Tongue (tissue), 2 donors: ENCODE results near the gene PIGM. TPM values are rescaled to one million over a fixed set of nuclear protein-coding genes. Genes with fewer than 3 reads are reported as not detected.

Experiments used
- DNase-seq: peaks from one replicate; pipeline ENCODE4 v3.0.0-alpha.2; 2015
- total RNA-seq: library from RNA; depleted of rRNA; stranded (reverse); fragments of >200 nt; gene quantifications from one replicate; pipeline ENCODE4 v1.2.3, GENCODE V29; 2014

The PIGM gene
- total RNA-seq, 1 donor from 2014 or later, result 4.5 TPM

DNA sequence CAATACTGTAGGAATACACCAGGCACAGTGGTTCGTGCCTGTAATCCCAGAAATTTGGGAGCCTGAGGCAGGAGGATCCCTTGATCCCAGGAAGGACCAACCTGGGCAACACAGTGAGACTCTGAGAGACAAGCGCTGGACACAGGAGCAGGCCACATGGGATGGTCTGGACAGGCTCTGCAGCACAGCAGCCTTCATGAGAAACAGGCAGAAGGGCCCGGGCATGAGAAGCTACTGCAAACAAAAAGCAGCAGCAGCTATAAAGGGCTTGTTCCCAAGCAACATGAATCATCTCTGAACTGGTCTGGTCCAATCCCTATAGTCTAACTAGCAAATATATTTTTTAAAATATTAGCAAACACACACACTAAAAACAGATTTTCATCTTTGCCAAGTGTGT is 42.2 kb downstream of the PIGM start:
- no peak for DNase-seq

DNA sequence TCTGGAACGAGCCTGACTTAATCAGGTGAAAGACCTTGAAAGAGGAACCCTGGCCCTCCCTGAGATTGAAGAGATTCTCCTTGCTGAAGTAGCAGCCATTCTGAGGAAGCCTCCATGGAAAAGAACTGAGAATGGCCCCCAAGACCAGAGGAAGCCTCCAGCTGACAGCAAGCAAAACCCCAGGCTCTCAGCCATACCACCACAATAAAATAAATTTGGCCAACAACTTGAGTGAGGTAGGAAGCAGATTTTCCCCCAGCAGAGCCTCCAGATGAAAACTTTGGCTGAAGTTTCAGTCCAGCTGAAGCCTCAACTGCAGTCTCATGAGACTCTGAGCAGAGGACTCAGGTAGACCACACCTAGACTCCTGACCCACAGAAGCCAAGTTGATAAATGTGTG is 43.8 kb downstream of the PIGM start:
- DNase-seq, result no peak

DNA sequence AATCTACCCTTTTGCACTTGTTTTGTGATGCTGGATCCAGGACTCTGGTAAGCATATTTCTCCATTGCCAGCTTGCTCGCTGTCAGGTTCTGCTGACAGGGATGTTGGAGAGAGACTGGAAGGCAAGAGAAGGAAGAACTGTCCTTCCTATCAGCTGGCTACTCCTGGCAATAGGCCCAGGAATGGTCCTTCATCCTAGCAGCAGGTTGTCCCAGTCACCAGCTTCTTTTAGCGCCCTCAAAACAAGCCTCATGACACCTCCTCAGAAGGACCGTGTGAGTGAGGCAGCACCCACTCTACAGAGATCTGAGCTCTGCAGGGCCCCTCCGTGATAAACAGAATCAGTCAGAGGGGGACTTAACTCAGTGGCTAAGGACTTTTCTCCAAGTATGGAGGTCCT is 44.6 kb downstream of the PIGM start:
- no peak for DNase-seq

DNA sequence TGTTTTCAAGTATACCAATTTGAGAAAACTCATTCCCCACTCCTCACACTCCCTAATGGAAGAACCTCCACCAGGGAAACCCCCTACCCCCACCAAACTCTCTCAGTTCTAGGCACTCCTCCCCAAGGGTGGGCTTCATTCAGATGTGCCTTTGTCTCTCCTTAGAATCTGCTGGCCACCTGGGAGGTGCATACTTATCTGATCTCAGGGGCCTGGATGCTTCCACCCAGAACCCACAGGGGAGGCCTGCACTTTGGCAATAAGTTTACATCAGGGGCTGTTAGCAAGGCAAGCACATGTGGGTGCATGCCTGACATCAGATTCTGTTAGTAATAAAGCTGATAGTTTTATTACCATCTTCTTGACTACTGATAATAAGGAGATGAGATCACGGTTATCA is 45.3 kb downstream of the PIGM start:
- no peak for DNase-seq

DNA sequence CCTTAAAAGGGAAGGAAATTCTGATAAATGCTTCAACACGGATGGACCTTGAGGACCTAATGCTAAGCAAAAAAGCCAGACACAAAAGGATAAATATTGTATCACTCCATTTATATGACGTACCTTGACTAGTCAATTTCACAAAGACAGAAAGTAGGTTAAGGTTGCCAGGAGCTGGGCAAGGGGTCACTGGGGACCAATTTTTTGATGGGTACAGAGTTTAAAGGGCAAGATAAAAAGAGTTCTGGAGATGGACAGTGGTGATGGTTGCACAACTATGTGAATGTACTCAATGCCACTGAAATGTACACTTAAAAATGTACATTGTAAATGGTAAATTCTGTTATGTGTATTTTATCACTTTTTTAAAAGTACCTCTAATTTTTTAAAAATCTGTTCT is 45.7 kb downstream of the PIGM start:
- no peak for DNase-seq

DNA sequence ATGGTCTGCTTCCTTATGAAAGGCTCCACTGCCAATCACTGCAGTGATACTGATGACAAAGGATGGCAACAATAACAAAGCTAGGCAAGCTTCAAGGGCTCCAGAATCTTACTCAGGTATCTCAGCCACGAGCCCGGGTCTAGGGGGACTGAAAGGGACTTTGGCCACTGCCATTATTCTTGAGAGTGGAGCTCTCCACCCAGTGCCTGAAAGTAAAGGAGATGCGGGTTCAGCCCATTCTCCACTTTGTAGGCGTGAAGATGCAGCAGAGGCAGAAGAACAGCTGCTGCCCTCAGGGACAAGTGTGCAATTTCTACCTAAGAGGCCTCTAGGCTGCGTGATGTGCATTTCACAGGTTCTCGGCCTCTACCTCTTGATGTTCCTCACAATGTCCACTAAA is 46.3 kb downstream of the PIGM start:
- DNase-seq, result no peak

DNA sequence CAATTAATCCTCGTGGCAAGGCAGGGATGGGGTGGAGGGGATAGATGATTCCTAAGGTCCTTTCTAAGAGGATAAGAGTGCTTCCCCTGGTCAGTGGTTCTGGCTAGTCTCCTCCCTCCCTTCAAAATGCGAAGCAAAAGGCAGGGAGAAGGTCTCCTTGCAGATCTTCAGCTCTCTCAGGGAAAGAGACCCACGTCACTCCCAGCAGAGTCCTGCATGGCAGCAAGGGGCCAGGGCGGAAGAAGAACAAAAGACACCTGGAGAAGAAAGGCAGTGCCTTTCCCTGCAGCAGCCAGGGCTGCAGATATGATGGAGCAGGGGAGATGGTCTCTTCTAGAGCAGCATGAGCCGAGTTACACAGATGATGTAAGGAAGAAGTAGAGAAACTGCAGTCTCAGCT is 48.1 kb downstream of the PIGM start:
- DNase-seq, result no peak

DNA sequence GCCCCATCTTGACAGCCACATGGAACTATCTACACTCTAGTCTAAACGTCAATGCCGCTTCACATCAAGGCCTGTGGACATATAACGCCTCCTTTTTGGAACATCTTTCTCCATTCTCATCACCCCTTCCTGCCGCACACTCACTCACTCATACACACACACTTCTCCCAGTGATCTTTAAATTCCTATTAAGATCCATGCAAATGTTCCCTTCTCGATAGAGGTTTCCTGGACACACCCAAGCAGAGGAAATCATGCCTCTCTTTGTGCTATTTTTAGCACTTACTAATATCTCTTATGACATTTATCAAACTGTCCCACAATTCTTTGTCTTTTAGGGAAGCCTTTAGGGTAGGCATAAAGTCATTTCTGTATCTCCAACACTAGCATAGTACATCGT is 49.5 kb downstream of the PIGM start:
- DNase-seq, result no peak

DNA sequence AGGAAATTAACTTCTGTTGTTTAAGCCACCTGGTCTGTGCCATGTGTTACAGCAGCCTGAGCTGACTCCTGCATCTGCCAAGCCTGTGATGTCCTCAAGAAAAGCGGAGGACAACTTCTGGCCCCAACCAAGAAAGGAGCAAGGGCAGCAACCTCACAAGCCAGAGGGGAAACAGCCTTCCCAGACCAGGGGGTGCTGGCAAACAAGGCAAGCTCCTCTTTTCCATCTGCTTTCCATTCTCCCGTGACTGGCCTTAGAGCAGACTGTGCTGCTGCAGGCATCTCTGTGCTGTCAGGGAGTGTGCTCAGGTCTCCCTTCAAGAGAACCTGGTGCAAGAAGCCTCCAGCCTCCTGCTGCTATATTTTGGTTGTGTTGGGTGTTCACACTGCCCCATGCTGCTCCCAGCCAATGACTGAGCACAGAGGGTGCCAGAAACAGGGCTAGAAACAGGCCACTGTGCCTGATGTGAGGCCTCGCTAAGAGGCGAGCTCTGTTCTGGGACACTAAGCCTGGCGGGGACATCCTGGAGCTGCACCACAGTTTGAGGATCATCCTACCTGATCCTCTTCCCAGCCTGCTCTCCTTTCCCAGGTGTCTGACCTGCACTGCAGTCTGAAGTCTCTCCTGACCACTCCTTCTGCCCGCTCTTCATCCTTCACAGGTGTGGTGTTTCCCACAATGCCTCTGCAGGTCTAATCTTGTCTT is 50.3 kb downstream of the PIGM start:
- DNase-seq, result no peak

DNA sequence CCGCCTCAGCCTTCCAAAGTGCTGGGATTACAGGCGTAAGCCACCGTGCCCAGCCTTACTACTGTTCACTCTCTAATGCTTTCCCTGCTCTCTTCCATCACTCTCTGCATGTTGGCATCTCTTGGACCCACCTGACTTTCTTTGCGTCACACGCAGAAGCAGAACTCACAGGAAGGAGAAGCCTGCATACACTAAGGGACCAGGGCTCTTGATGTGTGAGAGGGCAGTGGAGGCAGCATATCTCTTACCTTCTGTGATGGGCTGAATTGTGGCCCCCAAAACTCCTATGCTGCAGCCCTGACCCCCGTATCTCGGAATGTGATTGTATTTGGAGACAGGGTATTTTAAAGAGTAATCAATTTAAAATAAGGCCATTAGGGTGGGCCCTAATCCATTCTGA is 51.0 kb downstream of the PIGM start:
- DNase-seq, result no peak

DNA sequence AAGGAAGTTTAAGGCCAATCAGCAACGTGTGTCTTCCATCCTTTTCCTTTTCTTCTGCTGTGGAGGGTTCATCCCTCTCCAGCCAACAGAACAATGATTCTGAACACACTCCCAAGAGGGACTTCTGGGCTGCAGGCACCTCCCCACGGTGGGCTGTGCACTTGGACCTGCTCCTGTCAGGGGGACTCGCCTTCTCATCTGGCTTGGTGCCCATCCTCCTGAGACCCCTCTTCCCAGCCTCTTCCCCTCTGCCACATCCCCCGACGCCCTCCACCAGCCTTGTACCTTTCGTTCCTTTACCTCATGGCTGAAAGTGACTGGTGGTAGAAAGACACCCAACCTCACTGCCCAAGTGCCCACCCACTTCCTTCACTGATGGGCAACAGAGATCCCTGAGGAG is 51.7 kb downstream of the PIGM start:
- no peak for DNase-seq

DNA sequence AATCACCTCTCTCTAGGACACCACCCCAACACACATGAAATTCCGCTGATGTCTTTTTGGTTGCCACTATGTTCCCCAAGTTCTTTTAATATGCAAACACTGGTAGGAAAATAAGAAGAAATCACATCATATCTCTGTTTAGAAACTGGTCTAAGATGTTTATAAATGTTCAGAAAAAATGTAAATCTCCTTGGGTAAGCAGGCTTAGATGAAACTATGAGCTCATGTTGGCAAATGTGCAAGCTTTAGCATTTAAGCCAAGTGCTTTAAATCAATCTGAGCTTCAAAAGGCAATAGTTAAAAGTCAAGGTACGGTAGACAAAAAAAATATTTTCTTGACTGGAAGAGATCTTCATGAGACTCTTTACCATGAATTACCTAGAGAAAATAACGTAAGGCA is 52.5 kb downstream of the PIGM start:
- peak; percentile 44 for DNase-seq

DNA sequence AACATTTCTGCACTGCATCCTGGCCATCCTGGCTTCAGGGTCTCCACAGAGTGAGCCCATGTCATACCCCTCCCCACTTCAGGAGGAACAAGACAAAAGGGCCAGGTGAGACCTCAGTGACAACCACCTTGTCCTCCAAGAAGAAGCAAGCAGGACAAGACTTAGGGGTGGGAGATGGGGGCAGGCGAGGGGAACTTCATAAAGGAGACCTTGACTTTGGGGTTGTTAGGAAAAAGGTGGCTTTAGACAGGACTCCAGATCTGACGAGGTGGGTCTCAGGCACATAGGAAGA is 53.7 kb downstream of the PIGM start:
- no peak for DNase-seq

DNA sequence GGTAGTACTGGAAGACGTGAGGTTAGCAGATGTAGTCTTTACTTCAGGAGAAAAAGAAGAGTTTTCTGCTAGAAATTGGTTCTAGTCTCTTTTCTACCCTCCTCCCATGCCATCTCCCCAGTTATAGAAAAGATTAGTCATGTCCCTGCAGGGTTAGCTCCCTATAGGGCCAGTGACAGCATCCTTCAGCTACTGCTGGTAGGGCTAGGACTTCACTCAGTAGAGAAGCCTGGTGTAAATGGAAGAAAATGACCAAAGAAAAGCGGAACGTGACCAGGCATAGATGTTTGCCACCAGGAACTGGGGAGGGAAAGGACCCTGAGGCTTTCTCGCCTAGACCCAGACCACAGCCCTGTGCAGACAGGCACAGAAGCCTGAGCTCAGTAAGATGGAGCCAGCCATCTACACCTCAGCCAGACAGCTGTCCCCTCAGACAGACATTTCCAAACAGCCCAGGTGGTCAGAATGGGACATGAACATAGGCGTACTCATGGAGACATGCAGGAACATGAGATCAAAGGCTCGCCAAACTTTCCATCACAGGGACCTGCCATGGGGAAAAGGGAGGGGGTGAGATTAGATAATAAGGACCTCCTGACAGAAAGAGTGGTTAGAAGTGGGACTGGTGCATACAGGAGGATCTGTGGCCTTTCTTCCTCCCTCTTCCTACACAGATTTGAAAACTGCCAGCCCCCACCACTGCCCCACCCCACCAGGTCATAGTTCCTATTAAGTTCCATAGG is 54.3 kb downstream of the PIGM start:
- no peak for DNase-seq

Other genes with a start within 250 kb of the PIGM start
- not detected for gene FCRL6, start 229.6 kb downstream of the PIGM start, total RNA-seq
- 0.92 TPM for gene SLAMF8, start 205.1 kb downstream of the PIGM start, total RNA-seq
- gene VSIG8, start 169.3 kb downstream of the PIGM start, total RNA-seq, result not detected
- 0.10 TPM for gene CFAP45, start 131.8 kb downstream of the PIGM start, total RNA-seq
- gene TAGLN2, start 106.5 kb downstream of the PIGM start, total RNA-seq, result 238 TPM
- 8.7 TPM for gene IGSF9, start 86.4 kb downstream of the PIGM start, total RNA-seq
- gene SLAMF9, start 77.8 kb downstream of the PIGM start, total RNA-seq, result not detected
- 0.41 TPM for gene KCNJ10, start 38.2 kb upstream of the PIGM start, total RNA-seq
- not detected for gene KCNJ9, start 49.5 kb upstream of the PIGM start, total RNA-seq
- 21.8 TPM for gene IGSF8, start 66.6 kb upstream of the PIGM start, total RNA-seq
- gene ATP1A2, start 83.8 kb upstream of the PIGM start, total RNA-seq, result 144 TPM
- gene ATP1A4, start 119.6 kb upstream of the PIGM start, total RNA-seq, result 0.62 TPM
- 831 TPM for gene CASQ1, start 158.6 kb upstream of the PIGM start, total RNA-seq
- 50.7 TPM for gene PEA15, start 173.4 kb upstream of the PIGM start, total RNA-seq
- 113 TPM for gene DCAF8, start 230.6 kb upstream of the PIGM start, total RNA-seq